ENCODE measurements around the gene YTHDF1.

GRCh38 chr20:63257629-63258028 is 41.7 kb upstream of the YTHDF1 start:
- TF ChIP-seq CTCF (IDR thresholded peaks at IDR 0.05) (no peak), POLR2A (IDR thresholded peaks at IDR 0.05) (no peak), POLR2AphosphoS5 (IDR thresholded peaks at IDR 0.05) (no peak), EP300 (IDR thresholded peaks at IDR 0.05) (no peak)
